SU-DHL-6 (cell line): ENCODE results near the gene THEM4.

Source experiments
- EZH2phosphoT487 ChIP-seq: fragments of 200-600 bp; sonication (generic), shearing (Covaris generic); conservative IDR thresholded peaks from 2 replicates; pipeline ENCODE4 v1.6.1; 2018; ENCODE audit warnings: mild to moderate bottlenecking, antibody characterized with exemption, low read length, moderate library complexity, mixed read lengths
- TF ChIP-seq, protein P1 (sequence below): fragments of 200-600 bp; sonication (generic); IDR thresholded peaks from one replicate; pipeline ENCODE4 v1.5.1; 2017; ENCODE audit warnings: antibody characterized with exemption, mild to moderate bottlenecking, low read length, moderate library complexity; ENCODE audit not compliant: insufficient read depth, poor library complexity, severe bottlenecking

DNA sequence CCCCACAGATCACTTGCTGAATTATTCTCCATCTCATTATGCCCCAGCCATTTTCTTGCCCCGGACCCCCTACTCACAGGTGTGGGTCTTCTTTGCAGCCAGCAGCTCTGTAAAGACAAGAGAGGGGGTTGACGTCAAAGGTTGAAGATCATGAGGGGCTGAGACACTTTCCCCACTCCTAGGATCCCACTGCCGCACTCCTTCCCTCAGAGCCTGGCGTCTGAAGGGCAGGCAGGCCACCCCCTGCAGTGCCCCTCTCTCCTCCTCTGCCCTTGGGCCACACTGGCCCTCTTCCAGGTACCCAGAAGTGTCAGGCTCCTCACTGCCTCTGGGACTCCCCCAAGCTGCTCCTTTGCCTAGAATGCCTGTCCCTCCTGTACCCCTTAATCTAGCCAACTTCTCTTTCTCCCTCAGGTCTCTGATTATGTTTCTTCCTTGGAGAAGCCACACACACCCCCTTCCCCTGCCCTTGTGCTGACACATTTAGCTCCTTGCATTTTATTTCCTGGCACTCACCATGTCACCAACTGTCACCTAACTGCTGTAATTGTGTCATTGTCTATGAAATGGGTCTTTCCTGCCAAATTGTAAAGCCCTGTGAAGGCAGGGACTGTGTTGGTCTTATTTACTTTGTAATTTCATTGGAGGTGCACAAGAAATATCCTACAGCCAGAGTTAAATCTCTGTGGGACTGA lies 79.8 kb downstream of the THEM4 start:
- TF ChIP-seq EZH2phosphoT487 = no peak
- TF ChIP-seq, protein P1, sequence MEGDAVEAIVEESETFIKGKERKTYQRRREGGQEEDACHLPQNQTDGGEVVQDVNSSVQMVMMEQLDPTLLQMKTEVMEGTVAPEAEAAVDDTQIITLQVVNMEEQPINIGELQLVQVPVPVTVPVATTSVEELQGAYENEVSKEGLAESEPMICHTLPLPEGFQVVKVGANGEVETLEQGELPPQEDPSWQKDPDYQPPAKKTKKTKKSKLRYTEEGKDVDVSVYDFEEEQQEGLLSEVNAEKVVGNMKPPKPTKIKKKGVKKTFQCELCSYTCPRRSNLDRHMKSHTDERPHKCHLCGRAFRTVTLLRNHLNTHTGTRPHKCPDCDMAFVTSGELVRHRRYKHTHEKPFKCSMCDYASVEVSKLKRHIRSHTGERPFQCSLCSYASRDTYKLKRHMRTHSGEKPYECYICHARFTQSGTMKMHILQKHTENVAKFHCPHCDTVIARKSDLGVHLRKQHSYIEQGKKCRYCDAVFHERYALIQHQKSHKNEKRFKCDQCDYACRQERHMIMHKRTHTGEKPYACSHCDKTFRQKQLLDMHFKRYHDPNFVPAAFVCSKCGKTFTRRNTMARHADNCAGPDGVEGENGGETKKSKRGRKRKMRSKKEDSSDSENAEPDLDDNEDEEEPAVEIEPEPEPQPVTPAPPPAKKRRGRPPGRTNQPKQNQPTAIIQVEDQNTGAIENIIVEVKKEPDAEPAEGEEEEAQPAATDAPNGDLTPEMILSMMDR = no peak
